Endothelial cell of umbilical vein (primary cell): ENCODE measurements around the gene ROBO4. TPM values are rescaled to one million over a fixed set of nuclear protein-coding genes. Genes with fewer than 3 reads are reported as not detected.

Experiments
- BruUV-seq: library from RNA; stranded (reverse); fragments of 400-500 nt; replicated peaks from 2 replicates; lab custom pipeline; 2021; lab: Mats Ljungman, UMichigan
- CTCF ChIA-PET: fragments of 300-600, 350-600 bp; sonication (Branson Sonifier 250); formaldehyde crosslinking; loops from one replicate; lab custom pipeline; 2021; ENCODE audit warnings: antibody characterized with exemption, inconsistent platforms; lab: Charles Lee
- POLR2A ChIA-PET: fragments of 300-600, 350-600 bp; sonication (Branson Sonifier 250); formaldehyde crosslinking; loops from one replicate; lab custom pipeline; 2021; ENCODE audit warnings: antibody characterized with exemption, inconsistent platforms; lab: Charles Lee
- DNase-seq: peaks from one replicate; pipeline ENCODE4 v3.0.0-alpha.2; 2011; ENCODE audit warnings: low read depth, low spot score
- FAIRE-seq: peaks from 2 replicates; lab custom pipeline; 2011; peaks lifted over from hg19 to GRCh38; lab: Jason Lieb, UNC
- H2AFZ ChIP-seq: 2 replicates; pipeline ENCODE4 v1.6.0; 2012; ENCODE audit warnings: low read depth, low read length, control low read depth, inconsistent platforms
- H3K27ac ChIP-seq: 2 replicates; pipeline ENCODE4 v1.5.1; 2011; ENCODE audit warnings: low read depth, mild to moderate bottlenecking, control low read depth, low read length, moderate library complexity; ENCODE audit not compliant: insufficient read depth
- H3K27me3 ChIP-seq, 2 experiments: 2 replicates each; pipeline versions ENCODE4 v1.6.0 to v1.6.1; 2011; ENCODE audit warnings: low read length in 2 of 2, mixed read lengths in 1 of 2; ENCODE audit not compliant: control insufficient read depth in 2 of 2, insufficient read depth in 2 of 2
- H3K36me3 ChIP-seq, 2 experiments: 2 replicates in 1 of 2; 3 replicates in 1 of 2; pipeline ENCODE4 v1.5.1; 2011; ENCODE audit warnings: low read length in 2 of 2, mild to moderate bottlenecking in 1 of 2, moderate library complexity in 1 of 2; ENCODE audit not compliant: control insufficient read depth in 2 of 2, insufficient read depth in 2 of 2; ENCODE audit errors: extremely low read depth in 1 of 2
- H3K4me1 ChIP-seq: 3 replicates; pipeline ENCODE4 v1.5.1; 2011; ENCODE audit warnings: mild to moderate bottlenecking, low read length; ENCODE audit not compliant: control insufficient read depth, insufficient read depth; ENCODE audit errors: extremely low read depth
- H3K4me2 ChIP-seq: 2 replicates; pipeline ENCODE4 v1.6.1; 2011; ENCODE audit warnings: low read length, control low read depth, mixed read lengths; ENCODE audit not compliant: insufficient read depth
- H3K4me3 ChIP-seq, 3 experiments: fragments of 200-600 bp in 1 of 3; sonication (generic), shearing (Covaris generic) in 1 of 3; replicated peaks in 1 of 3; 2 replicates each; pipeline ENCODE4 v1.5.1; 2011 to 2016; ENCODE audit warnings: control low read depth in 3 of 3, low read length in 3 of 3, mild to moderate bottlenecking in 2 of 3, inconsistent platforms in 1 of 3, low read depth in 1 of 3, moderate library complexity in 1 of 3; ENCODE audit not compliant: insufficient read depth in 1 of 3
- H3K79me2 ChIP-seq: 2 replicates; pipeline ENCODE4 v1.6.0; 2012; ENCODE audit warnings: low read length, inconsistent platforms; ENCODE audit not compliant: control insufficient read depth, insufficient read depth
- H3K9ac ChIP-seq: replicated peaks from 2 replicates; pipeline ENCODE3; 2011; ENCODE audit warnings: low read length, control low read depth; ENCODE audit not compliant: insufficient read depth; ENCODE audit errors: extremely low read depth
- H3K9me1 ChIP-seq: replicated peaks from 3 replicates; pipeline ENCODE4 v1.6.0; 2011; ENCODE audit warnings: mild to moderate bottlenecking, low read length; ENCODE audit not compliant: control insufficient read depth, insufficient read depth; ENCODE audit errors: extremely low read depth
- H3K9me3 ChIP-seq: replicated peaks from 2 replicates; pipeline ENCODE4 v1.5.1; 2012; ENCODE audit warnings: low read length, inconsistent platforms; ENCODE audit not compliant: control insufficient read depth, insufficient read depth
- H4K20me1 ChIP-seq: replicated peaks from 2 replicates; pipeline ENCODE3; 2011; ENCODE audit warnings: mild to moderate bottlenecking, low read length; ENCODE audit not compliant: control insufficient read depth, insufficient read depth; ENCODE audit errors: extremely low read depth
- EZH2 ChIP-seq: IDR thresholded peaks from 2 replicates; pipeline ENCODE4 v1.6.1; 2012; ENCODE audit warnings: borderline replicate concordance, low read depth, mild to moderate bottlenecking, moderate library complexity, low read length, inconsistent platforms; ENCODE audit not compliant: severe bottlenecking
- FOS ChIP-seq: IDR thresholded peaks from 2 replicates; pipeline ENCODE4 v1.6.1; 2011; ENCODE audit warnings: mild to moderate bottlenecking, low read length, moderate library complexity, borderline replicate concordance; ENCODE audit not compliant: insufficient read depth
- GATA2 ChIP-seq: IDR thresholded peaks from 2 replicates; pipeline ENCODE4 v1.7.0; 2011; ENCODE audit warnings: low read depth, mild to moderate bottlenecking, moderate library complexity, mixed read lengths, low read length; ENCODE audit not compliant: insufficient read length, insufficient read depth
- JUN ChIP-seq: IDR thresholded peaks from 2 replicates; pipeline ENCODE4 v1.6.1; 2011; ENCODE audit warnings: borderline replicate concordance, low read depth; ENCODE audit not compliant: insufficient read length, insufficient read depth
- MYC ChIP-seq: IDR thresholded peaks from one replicate; pipeline ENCODE4 v1.6.1; 2011; ENCODE audit warnings: mild to moderate bottlenecking, low read depth, low read length
- POLR2A ChIP-seq: IDR thresholded peaks from 2 replicates; pipeline ENCODE4 v1.6.1; 2012; ENCODE audit warnings: low read depth, mild to moderate bottlenecking, control low read depth, low read length
- POLR2AphosphoS5 ChIP-seq: IDR thresholded peaks from 2 replicates; pipeline ENCODE4 v1.6.1; 2012; ENCODE audit warnings: low read depth, mild to moderate bottlenecking, control low read depth, low read length, moderate library complexity; ENCODE audit not compliant: insufficient read depth
- dilution Hi-C: fragments of 300-500 bp; cut with MboI; formaldehyde crosslinking; loops from one replicate; pipeline ENCODE4 v1.15.0; 2019; ENCODE audit warnings: low sequenced_read_pairs; ENCODE audit not compliant: extremely low pct_ligation_motif_present
- intact Hi-C: fragments of 100-400 bp; cut with micrococcal nuclease; formaldehyde crosslinking; loops from one replicate; pipeline ENCODE4 v1.10.0; 2022
- polyA plus RNA-seq, 4 experiments: library from polyadenylated mRNA; depleted of rRNA in 3 of 4; stranded (reverse) in 3 of 4; unstranded in 1 of 4; fragments of >200 nt; gene quantifications; 2 replicates each; pipeline versions ENCODE4 v1.2.1 to v1.2.3, GENCODE V29; 2011 to 2012; ENCODE audit warnings: missing spikeins in 1 of 4
- total RNA-seq: library from RNA; stranded (reverse); gene quantifications from 2 replicates; pipeline ENCODE4 v1.2.3, GENCODE V29; 2021
- TF ChIP-seq, protein P1 (sequence below), 2 donors: IDR thresholded peaks; 1 replicate in 1 of 2; 2 replicates in 1 of 2; pipeline ENCODE4 v1.5.1; 2011; ENCODE audit warnings: low read length in 2 of 2, mild to moderate bottlenecking in 2 of 2, moderate library complexity in 2 of 2, control low read depth in 1 of 2, inconsistent platforms in 1 of 2, low read depth in 1 of 2; ENCODE audit not compliant: insufficient read depth in 1 of 2; ENCODE audit errors: extremely low read depth in 1 of 2
- TF ChIP-seq, protein P2 (sequence below): IDR thresholded peaks from 2 replicates; pipeline ENCODE4 v1.6.1; 2011; ENCODE audit not compliant: insufficient read depth, insufficient read length

The ROBO4 gene
- total and polyA plus RNA-seq, 2 donors (not counting 3 experiments of a cell fraction or from before 2014, with no cell fraction given), result 260 to 474 TPM

DNA sequence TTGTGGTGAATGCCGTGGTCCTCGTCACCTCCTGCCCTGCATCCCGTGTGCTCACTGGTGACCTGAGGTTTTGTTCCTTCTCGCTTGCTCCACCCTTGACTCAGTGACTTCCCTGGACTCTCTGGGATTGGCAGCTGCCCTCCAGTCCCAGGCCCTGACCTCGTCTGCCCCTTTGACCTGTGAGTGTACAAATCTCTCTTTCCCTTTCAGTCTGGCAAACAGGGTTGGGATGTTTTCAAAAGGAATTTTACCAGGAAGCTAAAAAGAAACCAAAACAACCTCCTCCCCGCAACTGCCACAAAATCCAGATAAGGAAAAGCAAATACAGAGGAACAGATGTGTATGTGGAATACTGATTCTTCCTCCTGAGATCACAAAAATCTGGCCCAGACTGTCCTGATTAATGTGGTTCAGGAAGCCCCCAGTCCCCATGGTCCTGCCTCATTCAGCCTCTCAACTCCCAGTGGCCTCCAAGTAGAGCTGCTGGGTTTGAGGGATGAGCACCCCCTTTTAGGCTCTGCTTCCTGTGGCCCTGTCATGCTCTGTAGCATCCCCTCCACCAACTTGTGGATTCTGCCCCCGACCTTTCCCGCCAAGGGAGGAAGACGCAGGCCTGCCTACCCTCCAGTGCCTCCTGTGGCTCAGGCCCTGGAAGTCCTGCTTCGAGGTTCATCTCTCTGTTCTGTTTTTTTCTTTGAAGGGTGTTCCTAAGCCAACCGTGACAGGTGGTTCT lies 15.2 kb downstream of the ROBO4 start:
- DNase-seq (peak; percentile 74), FAIRE-seq (peak; percentile 90)
- intact Hi-C loops, result loop anchor here (1.0 kb wide), 2 partner anchors 16 to 71 kb away; no protein-coding TSS in a partner anchor
- no peak overlapping the region for H3K9ac ChIP-seq
- H3K4me3 ChIP-seq, result no peak overlapping the region
- peaks cover 59% of the 10 kb centered on the region for H3K4me1 ChIP-seq
- dilution Hi-C loops, result no loop called here
- no peaks in the 10 kb centered on the region for H3K9me1 ChIP-seq
- H3K27me3 ChIP-seq, result no peaks in the 10 kb centered on the region
- peaks cover 24 to 29% of the 10 kb centered on the region in 2 experiments for H3K36me3 ChIP-seq
- POLR2A ChIA-PET, result interaction anchor here (0.5 to 4.5 kb wide), 7 partner anchors 9 to 699 kb away, joined by 3 to 39 read pairs (median 5); partner anchors contain the start of genes CCDC15 and ROBO4
- H3K9me3 ChIP-seq, result no peaks in the 10 kb centered on the region
- CTCF ChIA-PET, result interaction anchor here (0.7 to 3.5 kb wide), 7 partner anchors 9 to 260 kb away, joined by 3 to 14 read pairs (median 7); partner anchors contain the start of gene ROBO4
- H3K27ac ChIP-seq, result peak overlapping the region; percentile 33
- H2AFZ ChIP-seq, result no peak overlapping the region
- H4K20me1 ChIP-seq, result no peaks in the 10 kb centered on the region
- peak overlapping the region; percentile 2 for H3K4me2 ChIP-seq
- TF ChIP-seq, protein P1, sequence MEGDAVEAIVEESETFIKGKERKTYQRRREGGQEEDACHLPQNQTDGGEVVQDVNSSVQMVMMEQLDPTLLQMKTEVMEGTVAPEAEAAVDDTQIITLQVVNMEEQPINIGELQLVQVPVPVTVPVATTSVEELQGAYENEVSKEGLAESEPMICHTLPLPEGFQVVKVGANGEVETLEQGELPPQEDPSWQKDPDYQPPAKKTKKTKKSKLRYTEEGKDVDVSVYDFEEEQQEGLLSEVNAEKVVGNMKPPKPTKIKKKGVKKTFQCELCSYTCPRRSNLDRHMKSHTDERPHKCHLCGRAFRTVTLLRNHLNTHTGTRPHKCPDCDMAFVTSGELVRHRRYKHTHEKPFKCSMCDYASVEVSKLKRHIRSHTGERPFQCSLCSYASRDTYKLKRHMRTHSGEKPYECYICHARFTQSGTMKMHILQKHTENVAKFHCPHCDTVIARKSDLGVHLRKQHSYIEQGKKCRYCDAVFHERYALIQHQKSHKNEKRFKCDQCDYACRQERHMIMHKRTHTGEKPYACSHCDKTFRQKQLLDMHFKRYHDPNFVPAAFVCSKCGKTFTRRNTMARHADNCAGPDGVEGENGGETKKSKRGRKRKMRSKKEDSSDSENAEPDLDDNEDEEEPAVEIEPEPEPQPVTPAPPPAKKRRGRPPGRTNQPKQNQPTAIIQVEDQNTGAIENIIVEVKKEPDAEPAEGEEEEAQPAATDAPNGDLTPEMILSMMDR (IDR thresholded peaks at IDR 0.05; ENCODE audit: extremely low read depth in 1 of 2, insufficient read depth in 1 of 2, low read depth in 1 of 2, low read length in 2 of 2), result peak in 1 of 2 donors; percentile 24
- TF ChIP-seq JUN (no peak), POLR2AphosphoS5 (peak; percentile 80), GATA2 (peak; percentile 49), FOS (no peak), MYC (no peak), EZH2 (no peak), POLR2A (peak; percentile 87)
- TF ChIP-seq, protein P2, sequence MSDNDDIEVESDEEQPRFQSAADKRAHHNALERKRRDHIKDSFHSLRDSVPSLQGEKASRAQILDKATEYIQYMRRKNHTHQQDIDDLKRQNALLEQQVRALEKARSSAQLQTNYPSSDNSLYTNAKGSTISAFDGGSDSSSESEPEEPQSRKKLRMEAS, result no peak
- no TSS peak for BruUV-seq
- H3K79me2 ChIP-seq, result peaks cover 3% of the 10 kb centered on the region
